GM19043 (cell line): ENCODE measurements around the gene ZNF365.
"Not testable (repeated sequence)": the region's sequence is repeated elsewhere in the genome, so short reads cannot be mapped to it uniquely, and the experiment has no call there.

Source experiments
- ATAC-seq: cut with Tn5 transposase; IDR thresholded peaks from one replicate; pipeline ENCODE4 v1.9.1; 2021; ENCODE audit warnings: low read depth; ENCODE audit not compliant: unreplicated experiment

The ZNF365 gene

GRCh38 chr10:62373995-62374861, at the start of gene ZNF365:
TSS of gene ZNF365 (plus strand) at chr10:62374369. CDS start at chr10:62376194, 1,825 bp downstream.
- ATAC-seq, result no peak

DNA sequence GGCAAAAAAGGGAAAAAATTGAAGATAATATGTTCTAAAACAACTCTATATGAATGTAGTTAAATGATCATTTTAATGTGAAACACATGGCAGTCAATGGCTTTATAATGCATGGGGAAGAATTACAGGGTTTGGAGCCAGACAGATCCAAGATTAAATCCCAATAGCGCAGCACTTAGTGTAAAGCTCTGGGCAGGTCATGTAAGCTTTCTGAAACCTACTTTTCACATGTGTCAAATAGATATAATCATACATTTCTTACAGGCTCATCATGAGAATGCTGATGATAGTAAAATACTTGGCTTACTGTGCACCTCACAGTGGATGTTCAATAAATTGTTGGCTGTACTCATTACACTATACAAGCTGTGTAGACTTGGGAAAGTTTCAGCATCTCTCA, 48.0 kb upstream of the ZNF365 start:
- ATAC-seq, result no peak

DNA sequence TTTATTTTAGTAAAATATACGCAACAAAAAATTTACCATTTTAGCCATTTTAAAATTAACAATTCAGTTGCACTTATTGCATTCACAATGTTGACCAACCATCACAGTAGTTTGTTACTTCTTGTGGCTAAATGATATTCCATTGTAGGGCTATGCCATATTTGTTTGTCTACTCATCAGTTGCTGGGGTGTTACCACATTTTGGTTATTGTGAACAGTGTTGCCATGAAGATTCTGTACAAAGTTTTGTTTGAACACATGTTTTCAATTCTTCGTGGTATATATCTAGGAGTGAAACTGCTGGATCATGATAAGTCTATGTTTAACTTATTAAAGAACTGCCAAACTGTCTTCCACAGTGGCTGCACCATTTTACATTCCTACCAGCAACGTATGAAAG, 46.3 kb upstream of the ZNF365 start:
- no peak for ATAC-seq

- no peak for ATAC-seq
Measured at GRCh38 chr10:62330213-62330612, 44.0 kb upstream of the ZNF365 start.

GRCh38 chr10:62332406-62332805, 41.8 kb upstream of the ZNF365 start:
- ATAC-seq, result no peak

- ATAC-seq, result no peak
Measured at GRCh38 chr10:62333135-62333889, 40.9 kb upstream of the ZNF365 start.

DNA sequence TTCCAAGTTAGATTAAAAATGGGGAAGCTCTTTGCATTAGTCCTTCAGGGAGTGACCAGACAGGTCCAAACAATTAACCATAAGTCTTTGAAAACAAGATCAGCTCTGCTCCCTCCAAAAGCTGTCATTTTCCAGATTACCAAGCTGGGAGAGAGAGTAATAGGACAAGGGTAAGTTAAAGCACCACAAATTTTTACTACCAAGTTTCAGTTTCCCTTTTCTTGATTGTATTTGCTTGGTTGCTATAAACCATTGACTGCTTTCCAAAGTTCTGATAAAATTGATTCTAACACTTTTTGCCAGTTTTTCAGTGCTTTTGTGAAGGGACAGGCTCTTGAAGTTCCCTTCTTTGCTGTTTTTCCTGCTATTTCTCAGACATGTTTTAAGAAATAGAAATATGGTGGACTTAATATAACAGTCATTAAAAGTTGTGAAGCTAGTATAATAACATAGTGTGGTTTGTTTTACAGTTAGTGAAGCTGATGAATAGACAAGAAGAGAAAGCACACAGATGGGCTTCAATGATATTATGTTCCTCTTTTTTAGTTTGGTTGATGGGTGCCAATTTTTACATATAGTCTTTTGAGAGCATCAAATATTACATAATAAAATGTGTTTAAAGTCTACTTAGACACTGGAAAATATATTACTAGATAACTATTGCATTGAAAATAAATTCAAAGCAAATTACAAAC, 40.0 kb upstream of the ZNF365 start:
- no peak for ATAC-seq

DNA sequence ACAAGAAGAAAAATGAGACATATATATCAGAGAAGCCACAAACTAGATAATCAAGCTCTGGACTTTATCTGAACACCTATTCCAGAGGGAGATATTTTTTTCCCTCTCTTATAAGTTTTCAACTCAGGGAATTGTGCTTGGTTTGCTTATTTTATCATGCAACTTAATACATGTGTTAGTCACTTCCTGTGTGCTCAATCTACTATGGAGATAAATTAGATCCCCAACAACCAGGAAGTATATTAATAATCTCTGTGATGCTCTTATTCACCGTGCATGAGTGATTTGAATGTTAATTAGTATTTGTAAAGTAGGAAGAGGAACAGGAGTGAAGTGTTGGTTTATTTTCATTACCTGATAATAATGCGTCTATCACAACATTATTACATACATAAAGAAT, 38.8 kb upstream of the ZNF365 start:
- ATAC-seq, result no peak

- ATAC-seq, result no peak
Measured at GRCh38 chr10:62336404-62336803, 37.8 kb upstream of the ZNF365 start.

DNA sequence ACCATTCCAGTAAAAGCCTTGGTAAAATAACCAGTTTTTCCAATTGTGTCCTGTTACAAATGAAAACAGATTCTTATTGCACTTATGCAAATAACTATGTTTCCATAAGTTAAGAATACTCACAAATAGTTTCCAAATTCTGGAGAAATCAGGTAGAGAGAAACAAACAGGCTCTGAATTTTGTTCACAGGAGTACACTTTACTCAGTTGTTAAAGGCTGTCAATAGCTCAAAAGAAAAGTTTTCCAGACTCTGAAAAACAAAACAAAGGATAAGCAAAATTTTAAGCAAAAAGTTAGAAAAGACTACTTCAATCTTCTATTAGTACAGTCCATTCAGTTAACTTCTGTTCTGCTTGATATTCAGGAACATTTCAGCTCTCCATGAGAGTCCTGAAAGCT, 32.8 kb upstream of the ZNF365 start:
- no peak for ATAC-seq

GRCh38 chr10:62343000-62343399, 31.2 kb upstream of the ZNF365 start:
- ATAC-seq, result no peak

GRCh38 chr10:62348029-62348428, 26.1 kb upstream of the ZNF365 start:
- ATAC-seq, result no peak

GRCh38 chr10:62352356-62352970, 21.7 kb upstream of the ZNF365 start:
- ATAC-seq, result no peak

GRCh38 chr10:62354916-62355315, 19.3 kb upstream of the ZNF365 start:
- ATAC-seq, result no peak

- ATAC-seq, result no peak
Measured at GRCh38 chr10:62356447-62356846, 17.7 kb upstream of the ZNF365 start.

DNA sequence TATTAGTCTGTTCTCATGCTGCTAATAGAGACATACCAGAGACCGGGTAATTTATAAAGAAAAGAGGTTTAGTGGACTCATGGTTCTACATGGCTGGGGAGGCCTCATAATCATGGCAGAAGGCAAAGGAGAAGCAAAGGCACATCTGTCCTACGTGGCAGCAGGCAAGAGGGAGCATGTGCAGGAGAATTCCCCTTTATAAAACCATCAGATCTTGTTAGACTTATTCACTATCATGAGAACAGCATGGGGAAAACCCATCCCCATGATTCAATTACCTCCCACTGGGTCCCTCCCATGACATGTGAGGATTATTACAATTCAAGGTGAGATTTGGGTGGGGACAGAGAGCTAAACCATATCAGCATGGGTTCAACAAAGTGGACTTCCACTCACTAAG, 16.0 kb upstream of the ZNF365 start:
- not testable (repeated sequence) for ATAC-seq

- no peak for ATAC-seq
Measured at GRCh38 chr10:62373639-62373994, 552 bp upstream of the ZNF365 start.

DNA sequence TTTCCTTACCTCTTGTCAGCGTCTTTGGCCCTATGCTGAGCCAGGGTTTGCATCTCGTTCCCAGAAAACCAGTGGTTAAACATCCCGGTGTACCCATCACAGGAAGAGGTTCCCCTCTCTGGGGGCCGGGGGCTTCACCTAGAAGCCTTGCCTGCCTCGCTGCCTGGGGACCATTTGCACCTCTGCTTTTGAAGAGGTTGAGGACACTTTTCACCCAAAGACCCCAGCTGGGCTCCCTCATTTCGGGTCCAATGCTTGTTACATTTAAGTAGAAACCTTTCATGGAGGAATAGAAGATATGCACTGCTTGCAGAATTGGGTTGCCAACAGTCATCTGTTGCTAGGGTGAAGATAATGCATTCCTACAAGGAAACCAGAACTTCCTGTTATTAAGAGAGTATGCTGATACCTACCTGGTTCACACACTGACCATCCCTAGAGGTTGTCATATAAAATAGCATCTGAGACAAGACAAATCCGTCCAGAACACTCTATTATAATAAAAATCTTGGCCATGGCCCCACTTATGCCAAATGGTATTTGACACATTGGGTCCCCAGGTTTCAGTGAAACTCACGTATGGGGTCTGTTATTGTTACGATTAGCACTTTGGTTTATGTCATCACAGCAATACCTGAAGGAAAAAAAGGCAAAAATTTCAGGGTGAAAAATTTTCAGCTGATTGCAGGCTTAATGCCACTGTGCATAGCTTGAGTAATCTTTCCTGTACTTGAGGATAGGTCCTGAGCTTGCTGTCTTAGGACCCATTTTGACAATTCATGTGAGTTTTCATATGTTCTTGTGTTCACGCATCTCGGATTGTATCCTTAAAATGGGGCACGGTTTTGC, 917 bp downstream of the ZNF365 start:
- ATAC-seq, result no peak

GRCh38 chr10:62376071-62377025, 2.2 kb downstream of the ZNF365 start:
- ATAC-seq, result no peak
